GM23338 (cell line): ENCODE measurements around the gene CFH. TPM values are rescaled to one million over a fixed set of nuclear protein-coding genes. Genes with fewer than 3 reads are reported as not detected.
"Not testable (repeated sequence)": the region's sequence is repeated elsewhere in the genome, so short reads cannot be mapped to it uniquely, and the experiment has no call there.

Experiments used
- ATAC-seq: fragments of 200-7000 bp; cut with Tn5 transposase; 3 replicates; pipeline ENCODE4 v1.9.1; 2020
- DNase-seq: peaks from one replicate; pipeline ENCODE4 v3.0.0-alpha.2; 2015; ENCODE audit warnings: low spot score
- H2AFZ ChIP-seq: fragments of 200-600 bp; sonication (generic); 2 replicates; pipeline ENCODE4 v1.8.0; 2016; ENCODE audit warnings: antibody characterized with exemption, mild to moderate bottlenecking, moderate library complexity
- H3F3A ChIP-seq: fragments of 200-600 bp; sonication (generic); replicated peaks from 2 replicates; pipeline ENCODE4 v1.8.0; 2017; ENCODE audit warnings: antibody characterized with exemption, mixed run types, low read depth
- H3K27ac ChIP-seq: fragments of 200-600 bp; sonication (generic); 2 replicates; pipeline ENCODE4 v1.6.1; 2016; ENCODE audit warnings: low read depth
- H3K27me3 ChIP-seq: fragments of 200-600 bp; sonication (generic); 2 replicates; pipeline ENCODE4 v1.8.0; 2016; ENCODE audit warnings: mild to moderate bottlenecking, mixed run types, moderate library complexity; ENCODE audit not compliant: insufficient read depth
- H3K36me3 ChIP-seq: fragments of 200-600 bp; sonication (generic); 2 replicates; pipeline ENCODE4 v1.8.0; 2016; ENCODE audit warnings: mild to moderate bottlenecking; ENCODE audit not compliant: insufficient read depth
- H3K4me1 ChIP-seq: fragments of 200-600 bp; sonication (generic); 2 replicates; pipeline ENCODE4 v1.8.0; 2016; ENCODE audit warnings: mild to moderate bottlenecking, moderate library complexity; ENCODE audit not compliant: insufficient read depth
- H3K4me2 ChIP-seq: fragments of 200-600 bp; sonication (generic); 2 replicates; pipeline ENCODE4 v1.7.1; 2017; ENCODE audit warnings: mixed run types
- H3K4me3 ChIP-seq: fragments of 200-600 bp; sonication (generic); 2 replicates; pipeline ENCODE4 v1.6.1; 2016; ENCODE audit warnings: mixed run types
- H3K79me2 ChIP-seq: fragments of 200-600 bp; sonication (generic); replicated peaks from 2 replicates; pipeline ENCODE4 v1.8.0; 2017; ENCODE audit warnings: mild to moderate bottlenecking; ENCODE audit not compliant: insufficient read depth
- H3K9me2 ChIP-seq: fragments of 200-600 bp; sonication (generic); 2 replicates; pipeline ENCODE4 v1.8.0; 2017; ENCODE audit not compliant: insufficient read depth
- H4K20me1 ChIP-seq: fragments of 200-600 bp; sonication (generic); replicated peaks from 2 replicates; pipeline ENCODE4 v1.8.0; 2017; ENCODE audit warnings: mild to moderate bottlenecking; ENCODE audit not compliant: insufficient read depth
- H3K27ac Mint-ChIP-seq: 2 replicates; pipeline ENCODE4 v1.8.0; 2020; ENCODE audit warnings: inconsistent platforms, mild to moderate bottlenecking, moderate library complexity, mixed read lengths
- H3K27me3 Mint-ChIP-seq: 3 replicates; pipeline ENCODE4 v1.8.0; 2022; ENCODE audit warnings: low read depth, mild to moderate bottlenecking, moderate library complexity, mixed read lengths, inconsistent platforms; ENCODE audit not compliant: insufficient read depth, poor library complexity
- H3K36me3 Mint-ChIP-seq: 3 replicates; pipeline ENCODE4 v1.8.0; 2021; ENCODE audit warnings: low read depth, mild to moderate bottlenecking, inconsistent platforms, moderate library complexity, mixed read lengths
- H3K4me1 Mint-ChIP-seq: 3 replicates; pipeline ENCODE4 v1.8.0; 2020; ENCODE audit warnings: mild to moderate bottlenecking, inconsistent platforms, mixed read lengths
- H3K4me3 Mint-ChIP-seq: 3 replicates; pipeline ENCODE4 v1.8.0; 2021; ENCODE audit warnings: moderate library complexity, mild to moderate bottlenecking, inconsistent platforms, mixed read lengths
- H3K9me3 Mint-ChIP-seq: 3 replicates; pipeline ENCODE4 v1.8.0; 2020; ENCODE audit warnings: moderate library complexity, mild to moderate bottlenecking, inconsistent platforms, mixed read lengths
- CREB1 ChIP-seq: fragments of 250-450 bp; sonication (Bioruptor Pico); IDR thresholded peaks from 2 replicates; pipeline ENCODE4 v1.5.0; 2020; ENCODE audit warnings: low read depth, mild to moderate bottlenecking, moderate library complexity
- EZH2 ChIP-seq: fragments of 200-600 bp; sonication (generic); IDR thresholded peaks from one replicate; pipeline ENCODE4 v1.8.0; 2017; ENCODE audit warnings: antibody characterized with exemption, mild to moderate bottlenecking, low read depth; ENCODE audit not compliant: unreplicated experiment
- EZH2phosphoT487 ChIP-seq: fragments of 200-600 bp; sonication (generic); IDR thresholded peaks from one replicate; pipeline ENCODE4 v1.8.1; 2018; ENCODE audit warnings: antibody characterized with exemption; ENCODE audit not compliant: unreplicated experiment
- NANOG ChIP-seq: IDR thresholded peaks from 2 replicates; pipeline ENCODE4 v1.6.1; 2016; ENCODE audit warnings: antibody characterized with exemption, borderline replicate concordance
- POLR2AphosphoS5 ChIP-seq: IDR thresholded peaks from 2 replicates; pipeline ENCODE4 v1.6.1; 2016; ENCODE audit warnings: antibody characterized with exemption, low read depth
- ZNF331 ChIP-seq: fragments of 250-450 bp; sonication (Bioruptor Pico); IDR thresholded peaks from 2 replicates; pipeline ENCODE4 v1.5.0; 2020; ENCODE audit warnings: low read depth, mild to moderate bottlenecking, moderate library complexity
- polyA plus RNA-seq: library from polyadenylated mRNA; unstranded; fragments of >200 nt; fragmentation: Nextera tagmentation; extraction: Ambion mirVana; gene quantifications from 2 replicates; pipeline ENCODE4 v1.2.1, GENCODE V29; 2016
- total RNA-seq: library from RNA; depleted of rRNA; stranded (reverse); fragments of >200 nt; shearing (Covaris generic); gene quantifications from 2 replicates; pipeline ENCODE4 v1.2.3, GENCODE V29; 2014
- TF ChIP-seq, protein P1 (sequence below): IDR thresholded peaks from 2 replicates; pipeline ENCODE4 v1.6.1; 2016; ENCODE audit warnings: antibody characterized with exemption
- TF ChIP-seq, protein P2 (sequence below), 2 experiments: fragments of 200-600 bp in 1 of 2; sonication (generic) in 1 of 2; conservative IDR thresholded peaks; 2 replicates each; pipeline versions ENCODE4 v1.5.1 to v1.6.1; 2016 to 2017; ENCODE audit warnings: antibody characterized with exemption in 2 of 2, low read depth in 2 of 2, mild to moderate bottlenecking in 2 of 2, moderate library complexity in 1 of 2
- TF ChIP-seq, protein P3 (sequence below): fragments of 250-450 bp; sonication (Bioruptor Pico); IDR thresholded peaks from 2 replicates; pipeline ENCODE4 v1.5.0; 2020; ENCODE audit warnings: mild to moderate bottlenecking, moderate library complexity
- TF ChIP-seq, protein P4 (sequence below): IDR thresholded peaks from one replicate; pipeline ENCODE4 v1.6.1; 2018; ENCODE audit warnings: antibody characterized with exemption; ENCODE audit not compliant: unreplicated experiment

CFH gene
- total and polyA plus RNA-seq, 2 experiments from 2014 or later, result not detected

DNA sequence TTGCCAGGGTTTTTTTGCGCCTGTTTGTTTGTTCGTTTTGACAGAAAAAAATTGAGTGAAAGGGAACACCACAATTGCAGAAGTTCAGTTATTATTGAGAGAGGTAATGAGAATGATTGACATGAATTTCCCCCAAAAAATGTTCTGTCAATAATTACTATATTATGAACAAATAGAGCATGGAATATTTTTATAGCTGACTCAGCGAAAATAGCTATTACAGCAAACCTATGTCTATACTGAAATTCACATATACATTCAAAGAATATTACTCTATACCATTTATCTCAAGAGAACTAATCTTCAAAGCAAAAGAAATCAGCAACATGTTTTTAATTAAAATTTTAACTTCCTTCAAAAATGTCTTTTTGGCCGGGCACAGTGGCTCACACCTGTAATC, 118.0 kb downstream of the CFH start:
- not testable (repeated sequence) for H3K36me3 ChIP-seq, H3K27ac Mint-ChIP-seq, H3K4me1 Mint-ChIP-seq, H3K4me3 Mint-ChIP-seq, H3F3A ChIP-seq, H3K36me3 Mint-ChIP-seq, H4K20me1 ChIP-seq, DNase-seq, H3K9me3 Mint-ChIP-seq, H3K9me2 ChIP-seq, H3K27ac ChIP-seq, H3K27me3 Mint-ChIP-seq, H3K4me2 ChIP-seq, H3K27me3 ChIP-seq, H2AFZ ChIP-seq, H3K4me1 ChIP-seq, ATAC-seq, H3K79me2 ChIP-seq, H3K4me3 ChIP-seq

DNA sequence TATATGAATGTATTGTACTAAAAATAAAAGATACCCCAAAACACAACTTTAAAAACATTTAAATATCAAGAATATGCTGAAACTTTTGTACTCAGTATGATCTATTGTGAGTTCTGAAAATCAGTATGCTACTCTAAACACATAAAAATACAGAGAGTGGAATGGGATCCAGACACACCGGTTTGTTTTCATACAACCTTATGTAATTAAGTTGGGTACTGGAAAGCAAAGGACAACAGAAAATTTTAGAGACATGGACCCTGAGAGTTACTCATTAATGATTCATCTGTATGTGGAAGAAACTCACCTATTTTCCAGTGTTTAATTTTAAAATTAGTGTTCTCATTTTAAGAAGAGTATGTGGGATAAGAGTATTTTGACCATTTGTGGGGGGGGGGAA, 121.9 kb downstream of the CFH start:
- no peaks in the 10 kb centered on the region for H3K4me1 Mint-ChIP-seq
- Histone ChIP-seq H3K27me3 (no peaks in the 10 kb centered on the region), H2AFZ (peak overlapping the region; percentile 53; the same call in 1 of the 2 replicates), H3F3A (no peaks in the 10 kb centered on the region), H3K9me2 (no peaks in the 10 kb centered on the region), H3K4me2 (no peak overlapping the region), H3K27ac (no peak overlapping the region), H4K20me1 (no peaks in the 10 kb centered on the region), H3K79me2 (no peaks in the 10 kb centered on the region), H3K4me1 (no peaks in the 10 kb centered on the region), H3K4me3 (no peak overlapping the region), H3K36me3 (no peaks in the 10 kb centered on the region)
- no peaks in the 10 kb centered on the region for H3K9me3 Mint-ChIP-seq
- H3K36me3 Mint-ChIP-seq, result no peaks in the 10 kb centered on the region
- DNase-seq (no peak), ATAC-seq (no peak)
- no peak overlapping the region for H3K27ac Mint-ChIP-seq
- H3K4me3 Mint-ChIP-seq, result no peak overlapping the region
- H3K27me3 Mint-ChIP-seq, result no peaks in the 10 kb centered on the region
- TF ChIP-seq CREB1 (CRISPR knock-in tag) (no peak), EZH2 (no peak), NANOG (no peak), EZH2phosphoT487 (no peak), ZNF331 (CRISPR knock-in tag) (no peak), POLR2AphosphoS5 (no peak)
- TF ChIP-seq, protein P1, sequence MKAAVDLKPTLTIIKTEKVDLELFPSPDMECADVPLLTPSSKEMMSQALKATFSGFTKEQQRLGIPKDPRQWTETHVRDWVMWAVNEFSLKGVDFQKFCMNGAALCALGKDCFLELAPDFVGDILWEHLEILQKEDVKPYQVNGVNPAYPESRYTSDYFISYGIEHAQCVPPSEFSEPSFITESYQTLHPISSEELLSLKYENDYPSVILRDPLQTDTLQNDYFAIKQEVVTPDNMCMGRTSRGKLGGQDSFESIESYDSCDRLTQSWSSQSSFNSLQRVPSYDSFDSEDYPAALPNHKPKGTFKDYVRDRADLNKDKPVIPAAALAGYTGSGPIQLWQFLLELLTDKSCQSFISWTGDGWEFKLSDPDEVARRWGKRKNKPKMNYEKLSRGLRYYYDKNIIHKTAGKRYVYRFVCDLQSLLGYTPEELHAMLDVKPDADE, result no peak
- TF ChIP-seq, protein P2, sequence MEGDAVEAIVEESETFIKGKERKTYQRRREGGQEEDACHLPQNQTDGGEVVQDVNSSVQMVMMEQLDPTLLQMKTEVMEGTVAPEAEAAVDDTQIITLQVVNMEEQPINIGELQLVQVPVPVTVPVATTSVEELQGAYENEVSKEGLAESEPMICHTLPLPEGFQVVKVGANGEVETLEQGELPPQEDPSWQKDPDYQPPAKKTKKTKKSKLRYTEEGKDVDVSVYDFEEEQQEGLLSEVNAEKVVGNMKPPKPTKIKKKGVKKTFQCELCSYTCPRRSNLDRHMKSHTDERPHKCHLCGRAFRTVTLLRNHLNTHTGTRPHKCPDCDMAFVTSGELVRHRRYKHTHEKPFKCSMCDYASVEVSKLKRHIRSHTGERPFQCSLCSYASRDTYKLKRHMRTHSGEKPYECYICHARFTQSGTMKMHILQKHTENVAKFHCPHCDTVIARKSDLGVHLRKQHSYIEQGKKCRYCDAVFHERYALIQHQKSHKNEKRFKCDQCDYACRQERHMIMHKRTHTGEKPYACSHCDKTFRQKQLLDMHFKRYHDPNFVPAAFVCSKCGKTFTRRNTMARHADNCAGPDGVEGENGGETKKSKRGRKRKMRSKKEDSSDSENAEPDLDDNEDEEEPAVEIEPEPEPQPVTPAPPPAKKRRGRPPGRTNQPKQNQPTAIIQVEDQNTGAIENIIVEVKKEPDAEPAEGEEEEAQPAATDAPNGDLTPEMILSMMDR (conservative IDR thresholded peaks at IDR 0.05; ENCODE audit: low read depth in 2 of 2), result no peak
- TF ChIP-seq, protein P3, sequence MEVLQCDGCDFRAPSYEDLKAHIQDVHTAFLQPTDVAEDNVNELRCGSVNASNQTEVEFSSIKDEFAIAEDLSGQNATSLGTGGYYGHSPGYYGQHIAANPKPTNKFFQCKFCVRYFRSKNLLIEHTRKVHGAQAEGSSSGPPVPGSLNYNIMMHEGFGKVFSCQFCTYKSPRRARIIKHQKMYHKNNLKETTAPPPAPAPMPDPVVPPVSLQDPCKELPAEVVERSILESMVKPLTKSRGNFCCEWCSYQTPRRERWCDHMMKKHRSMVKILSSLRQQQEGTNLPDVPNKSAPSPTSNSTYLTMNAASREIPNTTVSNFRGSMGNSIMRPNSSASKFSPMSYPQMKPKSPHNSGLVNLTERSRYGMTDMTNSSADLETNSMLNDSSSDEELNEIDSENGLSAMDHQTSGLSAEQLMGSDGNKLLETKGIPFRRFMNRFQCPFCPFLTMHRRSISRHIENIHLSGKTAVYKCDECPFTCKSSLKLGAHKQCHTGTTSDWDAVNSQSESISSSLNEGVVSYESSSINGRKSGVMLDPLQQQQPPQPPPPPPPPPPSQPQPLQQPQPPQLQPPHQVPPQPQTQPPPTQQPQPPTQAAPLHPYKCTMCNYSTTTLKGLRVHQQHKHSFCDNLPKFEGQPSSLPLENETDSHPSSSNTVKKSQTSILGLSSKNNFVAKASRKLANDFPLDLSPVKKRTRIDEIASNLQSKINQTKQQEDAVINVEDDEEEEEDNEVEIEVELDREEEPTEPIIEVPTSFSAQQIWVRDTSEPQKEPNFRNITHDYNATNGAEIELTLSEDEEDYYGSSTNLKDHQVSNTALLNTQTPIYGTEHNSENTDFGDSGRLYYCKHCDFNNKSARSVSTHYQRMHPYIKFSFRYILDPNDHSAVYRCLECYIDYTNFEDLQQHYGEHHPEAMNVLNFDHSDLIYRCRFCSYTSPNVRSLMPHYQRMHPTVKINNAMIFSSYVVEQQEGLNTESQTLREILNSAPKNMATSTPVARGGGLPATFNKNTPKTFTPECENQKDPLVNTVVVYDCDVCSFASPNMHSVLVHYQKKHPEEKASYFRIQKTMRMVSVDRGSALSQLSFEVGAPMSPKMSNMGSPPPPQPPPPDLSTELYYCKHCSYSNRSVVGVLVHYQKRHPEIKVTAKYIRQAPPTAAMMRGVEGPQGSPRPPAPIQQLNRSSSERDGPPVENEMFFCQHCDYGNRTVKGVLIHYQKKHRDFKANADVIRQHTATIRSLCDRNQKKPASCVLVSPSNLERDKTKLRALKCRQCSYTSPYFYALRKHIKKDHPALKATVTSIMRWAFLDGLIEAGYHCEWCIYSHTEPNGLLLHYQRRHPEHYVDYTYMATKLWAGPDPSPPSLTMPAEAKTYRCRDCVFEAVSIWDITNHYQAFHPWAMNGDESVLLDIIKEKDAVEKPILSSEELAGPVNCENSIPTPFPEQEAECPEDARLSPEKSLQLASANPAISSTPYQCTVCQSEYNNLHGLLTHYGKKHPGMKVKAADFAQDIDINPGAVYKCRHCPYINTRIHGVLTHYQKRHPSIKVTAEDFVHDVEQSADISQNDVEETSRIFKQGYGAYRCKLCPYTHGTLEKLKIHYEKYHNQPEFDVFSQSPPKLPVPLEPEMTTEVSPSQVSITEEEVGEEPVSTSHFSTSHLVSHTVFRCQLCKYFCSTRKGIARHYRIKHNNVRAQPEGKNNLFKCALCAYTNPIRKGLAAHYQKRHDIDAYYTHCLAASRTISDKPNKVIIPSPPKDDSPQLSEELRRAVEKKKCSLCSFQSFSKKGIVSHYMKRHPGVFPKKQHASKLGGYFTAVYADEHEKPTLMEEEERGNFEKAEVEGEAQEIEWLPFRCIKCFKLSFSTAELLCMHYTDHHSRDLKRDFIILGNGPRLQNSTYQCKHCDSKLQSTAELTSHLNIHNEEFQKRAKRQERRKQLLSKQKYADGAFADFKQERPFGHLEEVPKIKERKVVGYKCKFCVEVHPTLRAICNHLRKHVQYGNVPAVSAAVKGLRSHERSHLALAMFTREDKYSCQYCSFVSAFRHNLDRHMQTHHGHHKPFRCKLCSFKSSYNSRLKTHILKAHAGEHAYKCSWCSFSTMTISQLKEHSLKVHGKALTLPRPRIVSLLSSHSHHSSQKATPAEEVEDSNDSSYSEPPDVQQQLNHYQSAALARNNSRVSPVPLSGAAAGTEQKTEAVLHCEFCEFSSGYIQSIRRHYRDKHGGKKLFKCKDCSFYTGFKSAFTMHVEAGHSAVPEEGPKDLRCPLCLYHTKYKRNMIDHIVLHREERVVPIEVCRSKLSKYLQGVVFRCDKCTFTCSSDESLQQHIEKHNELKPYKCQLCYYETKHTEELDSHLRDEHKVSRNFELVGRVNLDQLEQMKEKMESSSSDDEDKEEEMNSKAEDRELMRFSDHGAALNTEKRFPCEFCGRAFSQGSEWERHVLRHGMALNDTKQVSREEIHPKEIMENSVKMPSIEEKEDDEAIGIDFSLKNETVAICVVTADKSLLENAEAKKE (CRISPR knock-in tag), result no peak
- TF ChIP-seq, protein P4, sequence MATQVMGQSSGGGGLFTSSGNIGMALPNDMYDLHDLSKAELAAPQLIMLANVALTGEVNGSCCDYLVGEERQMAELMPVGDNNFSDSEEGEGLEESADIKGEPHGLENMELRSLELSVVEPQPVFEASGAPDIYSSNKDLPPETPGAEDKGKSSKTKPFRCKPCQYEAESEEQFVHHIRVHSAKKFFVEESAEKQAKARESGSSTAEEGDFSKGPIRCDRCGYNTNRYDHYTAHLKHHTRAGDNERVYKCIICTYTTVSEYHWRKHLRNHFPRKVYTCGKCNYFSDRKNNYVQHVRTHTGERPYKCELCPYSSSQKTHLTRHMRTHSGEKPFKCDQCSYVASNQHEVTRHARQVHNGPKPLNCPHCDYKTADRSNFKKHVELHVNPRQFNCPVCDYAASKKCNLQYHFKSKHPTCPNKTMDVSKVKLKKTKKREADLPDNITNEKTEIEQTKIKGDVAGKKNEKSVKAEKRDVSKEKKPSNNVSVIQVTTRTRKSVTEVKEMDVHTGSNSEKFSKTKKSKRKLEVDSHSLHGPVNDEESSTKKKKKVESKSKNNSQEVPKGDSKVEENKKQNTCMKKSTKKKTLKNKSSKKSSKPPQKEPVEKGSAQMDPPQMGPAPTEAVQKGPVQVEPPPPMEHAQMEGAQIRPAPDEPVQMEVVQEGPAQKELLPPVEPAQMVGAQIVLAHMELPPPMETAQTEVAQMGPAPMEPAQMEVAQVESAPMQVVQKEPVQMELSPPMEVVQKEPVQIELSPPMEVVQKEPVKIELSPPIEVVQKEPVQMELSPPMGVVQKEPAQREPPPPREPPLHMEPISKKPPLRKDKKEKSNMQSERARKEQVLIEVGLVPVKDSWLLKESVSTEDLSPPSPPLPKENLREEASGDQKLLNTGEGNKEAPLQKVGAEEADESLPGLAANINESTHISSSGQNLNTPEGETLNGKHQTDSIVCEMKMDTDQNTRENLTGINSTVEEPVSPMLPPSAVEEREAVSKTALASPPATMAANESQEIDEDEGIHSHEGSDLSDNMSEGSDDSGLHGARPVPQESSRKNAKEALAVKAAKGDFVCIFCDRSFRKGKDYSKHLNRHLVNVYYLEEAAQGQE, result no peak
